Stimulated activated CD8-positive, alpha-beta memory T cell treated with anti-CD3 and anti-CD28 coated beads, Interleukin-2, amount 100 ng/mL, for 1 hour (primary cell): ENCODE data around the gene FIBCD1.
"Not testable (repeated sequence)": the region's sequence is repeated elsewhere in the genome, so short reads cannot be mapped to it uniquely, and the experiment has no call there.

Source experiments
- DNase-seq, 2 donors: peaks; one replicate each; pipeline ENCODE4 v3.0.0-alpha.2; 2020; ENCODE audit warnings: low read depth in 2 of 2

Gene FIBCD1

GRCh38 chr9:130921989-130922892 lies 16.8 kb downstream of the FIBCD1 start:
- DNase-seq = no peak

GRCh38 chr9:130921300-130921988 lies 17.6 kb downstream of the FIBCD1 start:
- no peak for DNase-seq

GRCh38 chr9:130920762-130921299 lies 18.2 kb downstream of the FIBCD1 start:
- DNase-seq = no peak

GRCh38 chr9:130920233-130920632 lies 18.8 kb downstream of the FIBCD1 start:
- no peak for DNase-seq

GRCh38 chr9:130919559-130920145 lies 19.4 kb downstream of the FIBCD1 start:
- no peak for DNase-seq

- DNase-seq = no peak
Observed at GRCh38 chr9:130918826-130919558, 20.1 kb downstream of the FIBCD1 start.

- DNase-seq = no peak
Observed at GRCh38 chr9:130918101-130918825, 20.8 kb downstream of the FIBCD1 start.

- no peak for DNase-seq
Observed at GRCh38 chr9:130917168-130917960, 21.7 kb downstream of the FIBCD1 start.

- DNase-seq = no peak
Observed at GRCh38 chr9:130915096-130915447, 24.0 kb downstream of the FIBCD1 start.

- DNase-seq = no peak
Observed at GRCh38 chr9:130914417-130915095, 24.5 kb downstream of the FIBCD1 start.

- DNase-seq = no peak
Observed at GRCh38 chr9:130913599-130914416, 25.2 kb downstream of the FIBCD1 start.

GRCh38 chr9:130912932-130913598 lies 26.0 kb downstream of the FIBCD1 start:
- no peak for DNase-seq

GRCh38 chr9:130911254-130912049 lies 27.6 kb downstream of the FIBCD1 start:
- DNase-seq = no peak

- DNase-seq = not testable (repeated sequence)
Observed at GRCh38 chr9:130910670-130911069, 28.4 kb downstream of the FIBCD1 start.

GRCh38 chr9:130910041-130910440 lies 29.0 kb downstream of the FIBCD1 start:
- not testable (repeated sequence) for DNase-seq

- DNase-seq = no peak
Observed at GRCh38 chr9:130908878-130909355, 30.1 kb downstream of the FIBCD1 start.
